ENCODE results near the gene ZSWIM1. TPM values are rescaled to one million over a fixed set of nuclear protein-coding genes. Genes with fewer than 3 reads are reported as not detected.

ZSWIM1 gene
- total and polyA plus RNA-seq, 2 of the 13 experiments (the other 11 are each of a cell fraction or from before 2014, with no cell fraction given): 9.5 to 11.7 TPM

- TF ChIP-seq ZUFSP (CRISPR knock-in tag; IDR thresholded peaks at IDR 0.05; ENCODE audit: borderline replicate concordance) (no peak), ZHX1 (CRISPR knock-in tag; IDR thresholded peaks at IDR 0.05; ENCODE audit: low read depth) (no peak; the same call in 1 of the 2 replicates), PHF21A (CRISPR knock-in tag; IDR thresholded peaks at IDR 0.05) (no peak), ZNF740 (CRISPR knock-in tag; IDR thresholded peaks at IDR 0.05) (no peak), HOXA9 (CRISPR knock-in tag; IDR thresholded peaks at IDR 0.05; ENCODE audit: borderline replicate concordance) (peak; percentile 91; the same call in 1 of the 2 replicates), DPF2 (CRISPR knock-in tag; IDR thresholded peaks at IDR 0.05; ENCODE audit: borderline replicate concordance, low read depth) (peak; percentile 70), ZFP41 (CRISPR knock-in tag; IDR thresholded peaks at IDR 0.05; ENCODE audit: borderline replicate concordance) (no peak), ZNF282 (IDR thresholded peaks at IDR 0.05; ENCODE audit: partially characterized antibody) (no peak), KDM6A (CRISPR knock-in tag; IDR thresholded peaks at IDR 0.05; ENCODE audit: low read depth) (no peak), MXD4 (CRISPR knock-in tag; IDR thresholded peaks at IDR 0.05) (no peak), ZBTB25 (CRISPR knock-in tag; IDR thresholded peaks at IDR 0.05) (no peak; the same call in 1 of the 2 replicates), HDAC6 (IDR thresholded peaks at IDR 0.05; ENCODE audit: low read depth, low read length) (no peak), FOXK2 (IDR thresholded peaks at IDR 0.05) (no peak), PRMT3 (CRISPR knock-in tag; IDR thresholded peaks at IDR 0.05; ENCODE audit: borderline replicate concordance, low read depth) (0 out of 2 replicates have a peak, but pooled peaks have one; percentile 26), ZBTB2 (CRISPR knock-in tag; IDR thresholded peaks at IDR 0.05; ENCODE audit: low read depth) (peak; percentile 14; the same call in 1 of the 2 replicates), PCBP2 (optimal IDR thresholded peaks at IDR 0.05; ENCODE audit: low read depth, low read length, poor library complexity, severe bottlenecking) (no peak), ZFP36L1 (CRISPR knock-in tag; IDR thresholded peaks at IDR 0.05) (peak; percentile 85; the same call in 1 of the 2 replicates), MYC (CRISPR knock-in tag; IDR thresholded peaks at IDR 0.05; ENCODE audit: borderline replicate concordance) (no peak), EP300 (IDR thresholded peaks at IDR 0.05; ENCODE audit: low read depth in 2 of 2, low read length in 2 of 2) (no peak), EP300 (CRISPR knock-in tag; IDR thresholded peaks at IDR 0.05; ENCODE audit: borderline replicate concordance) (no peak), ZNF296 (CRISPR knock-in tag; conservative IDR thresholded peaks at IDR 0.05) (no peak)
These were observed 53.1 kb downstream of the ZSWIM1 start (continued) for GRCh38 chr20:45934046-45934585.
